ENCODE results near the gene DOCK4.

The DOCK4 gene

GRCh38 chr7:111825046-111825445 is 381.2 kb downstream of the DOCK4 start:
- TF ChIP-seq CTCF (IDR thresholded peaks at IDR 0.05; ENCODE audit: extremely low read depth, insufficient read depth, missing control alignments): no peak

GRCh38 chr7:111823826-111824225 is 382.4 kb downstream of the DOCK4 start:
- in situ Hi-C loops (cut with MboI; ENCODE audit: low pct_unique_long_range_greater_than_20kb, low sequenced_read_pairs, unreplicated experiment): no loop called here
- no peak for TF ChIP-seq CTCF (IDR thresholded peaks at IDR 0.05; ENCODE audit: extremely low read depth, insufficient read depth, missing control alignments)
- no peak for DNase-seq (ENCODE audit: low spot score)

More at GRCh38 chr7:111825046-111825445, 381.2 kb downstream of the DOCK4 start:
- in situ Hi-C loops (cut with MboI; ENCODE audit: low pct_unique_long_range_greater_than_20kb, low sequenced_read_pairs, unreplicated experiment): no loop called here
- no peak for DNase-seq (ENCODE audit: low spot score)

GRCh38 chr7:111821046-111821445 is 385.2 kb downstream of the DOCK4 start:
- DNase-seq (ENCODE audit: low spot score): no peak
- in situ Hi-C loops (cut with MboI; ENCODE audit: low pct_unique_long_range_greater_than_20kb, low sequenced_read_pairs, unreplicated experiment): no loop called here
- TF ChIP-seq CTCF (IDR thresholded peaks at IDR 0.05; ENCODE audit: extremely low read depth, insufficient read depth, missing control alignments): no peak

- in situ Hi-C loops (cut with MboI; ENCODE audit: low pct_unique_long_range_greater_than_20kb, low sequenced_read_pairs, unreplicated experiment): no loop called here
- no peak for DNase-seq (ENCODE audit: low spot score)
- no peak for TF ChIP-seq CTCF (IDR thresholded peaks at IDR 0.05; ENCODE audit: extremely low read depth, insufficient read depth, missing control alignments)
Observed at GRCh38 chr7:111820621-111821020, 385.6 kb downstream of the DOCK4 start.

GRCh38 chr7:111820121-111820520 is 386.1 kb downstream of the DOCK4 start:
- DNase-seq (ENCODE audit: low spot score): no peak
- TF ChIP-seq CTCF (IDR thresholded peaks at IDR 0.05; ENCODE audit: extremely low read depth, insufficient read depth, missing control alignments): no peak
- in situ Hi-C loops (cut with MboI; ENCODE audit: low pct_unique_long_range_greater_than_20kb, low sequenced_read_pairs, unreplicated experiment): no loop called here

GRCh38 chr7:111815354-111815753 is 390.8 kb downstream of the DOCK4 start:
- no peak for TF ChIP-seq CTCF (IDR thresholded peaks at IDR 0.05; ENCODE audit: extremely low read depth, insufficient read depth, missing control alignments)
- DNase-seq (ENCODE audit: low spot score): no peak
- in situ Hi-C loops (cut with MboI; ENCODE audit: low pct_unique_long_range_greater_than_20kb, low sequenced_read_pairs, unreplicated experiment): no loop called here

- in situ Hi-C loops (cut with MboI; ENCODE audit: low pct_unique_long_range_greater_than_20kb, low sequenced_read_pairs, unreplicated experiment): no loop called here
- no peak for TF ChIP-seq CTCF (IDR thresholded peaks at IDR 0.05; ENCODE audit: extremely low read depth, insufficient read depth, missing control alignments)
- no peak for DNase-seq (ENCODE audit: low spot score)
Observed at GRCh38 chr7:111813306-111813705, 392.9 kb downstream of the DOCK4 start.

Measured in GM13977 (cell line).